ENCODE measurements around the gene IFNAR1.
A peak's percentile ranks its signal among the peaks of the same experiment; 100 is the strongest.

DNA sequence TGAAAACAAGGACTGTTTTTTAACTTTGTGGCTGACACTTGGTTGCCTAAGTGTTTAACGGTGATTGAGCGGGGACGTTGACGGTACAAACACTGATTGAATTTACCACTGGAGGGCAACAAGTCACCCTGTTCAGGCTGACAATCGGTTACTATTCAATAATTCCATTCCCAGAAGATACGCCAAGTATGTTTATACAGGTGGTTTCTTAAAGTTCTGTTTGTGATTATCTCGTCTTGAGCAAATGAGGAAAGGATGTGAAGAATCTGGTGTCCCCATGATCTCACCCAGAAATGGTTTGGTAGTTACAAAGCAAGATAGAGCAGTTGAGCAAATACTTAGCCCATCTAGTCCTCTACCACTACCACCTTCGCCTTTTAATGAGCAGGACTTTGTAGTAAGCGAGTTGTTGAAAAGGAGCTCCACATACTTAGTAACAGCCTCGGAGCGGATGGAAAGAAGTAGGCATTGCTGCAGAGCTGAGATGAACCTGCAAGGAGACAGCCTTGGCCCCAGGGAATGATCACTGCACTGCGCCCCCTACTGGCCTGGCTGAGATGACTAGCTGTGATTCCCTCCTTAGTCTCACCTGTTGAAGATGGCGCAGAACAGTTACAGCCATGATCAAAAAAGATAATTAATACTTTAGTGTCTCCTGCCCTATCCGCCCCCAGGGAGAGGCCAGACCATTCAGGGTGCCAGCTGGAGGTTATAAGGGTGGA lies 36.3 kb downstream of the IFNAR1 start:
- TF ChIP-seq, protein P1, sequence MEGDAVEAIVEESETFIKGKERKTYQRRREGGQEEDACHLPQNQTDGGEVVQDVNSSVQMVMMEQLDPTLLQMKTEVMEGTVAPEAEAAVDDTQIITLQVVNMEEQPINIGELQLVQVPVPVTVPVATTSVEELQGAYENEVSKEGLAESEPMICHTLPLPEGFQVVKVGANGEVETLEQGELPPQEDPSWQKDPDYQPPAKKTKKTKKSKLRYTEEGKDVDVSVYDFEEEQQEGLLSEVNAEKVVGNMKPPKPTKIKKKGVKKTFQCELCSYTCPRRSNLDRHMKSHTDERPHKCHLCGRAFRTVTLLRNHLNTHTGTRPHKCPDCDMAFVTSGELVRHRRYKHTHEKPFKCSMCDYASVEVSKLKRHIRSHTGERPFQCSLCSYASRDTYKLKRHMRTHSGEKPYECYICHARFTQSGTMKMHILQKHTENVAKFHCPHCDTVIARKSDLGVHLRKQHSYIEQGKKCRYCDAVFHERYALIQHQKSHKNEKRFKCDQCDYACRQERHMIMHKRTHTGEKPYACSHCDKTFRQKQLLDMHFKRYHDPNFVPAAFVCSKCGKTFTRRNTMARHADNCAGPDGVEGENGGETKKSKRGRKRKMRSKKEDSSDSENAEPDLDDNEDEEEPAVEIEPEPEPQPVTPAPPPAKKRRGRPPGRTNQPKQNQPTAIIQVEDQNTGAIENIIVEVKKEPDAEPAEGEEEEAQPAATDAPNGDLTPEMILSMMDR (IDR thresholded peaks at IDR 0.05) = peak; percentile 53 to 62 (median 60)
- no peak for TF ChIP-seq EP300 (IDR thresholded peaks at IDR 0.05)
- TF ChIP-seq POLR2A (IDR thresholded peaks at IDR 0.05) = no peak
